ENCODE data around the gene BLOC1S5.
"Not testable (repeated sequence)": the region's sequence is repeated elsewhere in the genome, so short reads cannot be mapped to it uniquely, and the experiment has no call there.

Gene BLOC1S5

GRCh38 chr6:8080362-8081151, 16.4 kb upstream of the BLOC1S5 start:
- no peak for DNase-seq

- DNase-seq = no peak
Measured at GRCh38 chr6:8079126-8079525, 14.9 kb upstream of the BLOC1S5 start.

- DNase-seq = no peak
Measured at GRCh38 chr6:8077991-8078390, 13.8 kb upstream of the BLOC1S5 start.

- no peak for DNase-seq
Measured at GRCh38 chr6:8075704-8076103, 11.5 kb upstream of the BLOC1S5 start.

GRCh38 chr6:8075185-8075584, 11.0 kb upstream of the BLOC1S5 start:
- DNase-seq = no peak

- DNase-seq = no peak
Measured at GRCh38 chr6:8074213-8074612, 10.0 kb upstream of the BLOC1S5 start.

GRCh38 chr6:8073758-8074157, 9.6 kb upstream of the BLOC1S5 start:
- DNase-seq = no peak

- DNase-seq = no peak
Measured at GRCh38 chr6:8070718-8071117, 6.5 kb upstream of the BLOC1S5 start.

GRCh38 chr6:8069631-8070284, 5.6 kb upstream of the BLOC1S5 start:
- no peak for DNase-seq

GRCh38 chr6:8069151-8069550, 5.0 kb upstream of the BLOC1S5 start:
- no peak for DNase-seq

- no peak for DNase-seq
Measured at GRCh38 chr6:8066108-8066507, 1.9 kb upstream of the BLOC1S5 start.

- DNase-seq = no peak
Measured at GRCh38 chr6:8065519-8065911, 1.3 kb upstream of the BLOC1S5 start.

- no peak for DNase-seq
Measured at GRCh38 chr6:8064638-8065518, 689 bp upstream of the BLOC1S5 start.

GRCh38 chr6:8061736-8062135, 2.5 kb downstream of the BLOC1S5 start:
- DNase-seq = no peak

GRCh38 chr6:8060346-8060745, 3.8 kb downstream of the BLOC1S5 start:
- DNase-seq = no peak

- no peak for DNase-seq
Measured at GRCh38 chr6:8059129-8059528, 5.1 kb downstream of the BLOC1S5 start.

- DNase-seq = no peak
Measured at GRCh38 chr6:8057793-8058192, 6.4 kb downstream of the BLOC1S5 start.

GRCh38 chr6:8057263-8057662, 6.9 kb downstream of the BLOC1S5 start:
- no peak for DNase-seq

GRCh38 chr6:8054276-8054675, 9.9 kb downstream of the BLOC1S5 start:
- DNase-seq = no peak

GRCh38 chr6:8047541-8048292, 16.5 kb downstream of the BLOC1S5 start:
- no peak for DNase-seq

- not testable (repeated sequence) for DNase-seq
Measured at GRCh38 chr6:8045769-8046168, 18.4 kb downstream of the BLOC1S5 start.

- DNase-seq = no peak
Measured at GRCh38 chr6:8043221-8043620, 21.0 kb downstream of the BLOC1S5 start.
